ENCODE data around the gene CBX7. TPM values are rescaled to one million over a fixed set of nuclear protein-coding genes. Genes with fewer than 3 reads are reported as not detected.

Gene CBX7
- total and polyA plus RNA-seq, 2 of the 8 experiments (the other 6 are each of a cell fraction or from before 2014, with no cell fraction given) = 6.9 to 8.7 TPM

DNA sequence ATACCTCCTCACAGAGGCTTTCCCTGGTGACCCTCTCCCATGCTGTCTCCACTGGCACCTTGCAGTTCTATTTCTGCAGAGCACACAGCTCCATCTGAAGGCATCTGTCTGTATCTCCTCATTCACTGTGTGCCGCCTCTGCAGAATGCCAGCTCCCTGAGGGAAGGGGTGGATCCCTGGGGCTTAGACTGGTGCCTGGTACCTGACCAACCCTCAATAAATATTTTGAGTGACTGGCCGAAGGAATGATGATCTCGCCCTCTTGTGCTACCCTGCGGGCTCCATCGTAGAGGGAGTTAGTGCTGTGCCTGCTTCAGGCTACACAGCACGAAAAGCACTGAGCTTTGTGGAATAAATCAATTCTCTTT, 1.6 kb downstream of the CBX7 start:
- H3K9ac ChIP-seq (replicated peaks in 1 of 4; ENCODE audit: extremely low read depth in 1 of 4, low read depth in 3 of 4, low read length in 3 of 4) = no peak overlapping the region
- H3K79me1 ChIP-seq (ENCODE audit: low read depth, low read length) = no peaks in the 10 kb centered on the region; the same call in 1 of the 2 replicates
- no peak for DNase-seq (ENCODE audit: low read depth in 1 of 2, low spot score in 2 of 2)
- no peak overlapping the region for H3K4ac ChIP-seq (replicated peaks; ENCODE audit: insufficient read length, low read depth, low read length)
- no peak overlapping the region for H3K23ac ChIP-seq (ENCODE audit: insufficient read length)
- H3K56ac ChIP-seq (replicated peaks; ENCODE audit: insufficient read length, low read depth, low read length) = no peak overlapping the region
- FAIRE-seq = no peak
- H3K14ac ChIP-seq (ENCODE audit: insufficient read length) = no peak overlapping the region
- no peaks in the 10 kb centered on the region for H3K36me3 ChIP-seq (ENCODE audit: control insufficient read depth in 2 of 4, insufficient read depth in 4 of 4, low read length in 3 of 4)
- no peak overlapping the region for H3K18ac ChIP-seq (ENCODE audit: extremely low read depth, low read length)
- H2AFZ ChIP-seq (ENCODE audit: low read length) = no peak overlapping the region
- H2AK5ac ChIP-seq (ENCODE audit: low read depth, low read length) = 0 out of 2 replicates have a peak overlapping the region, but pooled peaks have one; percentile 31
- peaks cover 0 to 18% (median 13%) of the 10 kb centered on the region in 4 experiments; a peak in 6 of 7 replicates for H3K27me3 ChIP-seq (replicated peaks in 1 of 4; ENCODE audit: control insufficient read depth in 3 of 4, extremely low read depth in 1 of 4, insufficient read depth in 3 of 4, low read length in 3 of 4)
- H3K27ac ChIP-seq (ENCODE audit: low read depth, low read length) = no peak overlapping the region
- peak overlapping the region; percentile 72 for H2BK15ac ChIP-seq (ENCODE audit: low read length)
- H2BK20ac ChIP-seq (ENCODE audit: low read length) = no peak overlapping the region
- H4K8ac ChIP-seq (ENCODE audit: extremely low read depth, insufficient read depth, low read length) = no peak overlapping the region
- peaks cover 4 to 32% (median 22%) of the 10 kb centered on the region in 4 experiments for H3K4me1 ChIP-seq (replicated peaks in 1 of 4; ENCODE audit: control insufficient read depth in 3 of 4, insufficient read depth in 4 of 4, low read length in 3 of 4)
- H3K9me3 ChIP-seq (ENCODE audit: insufficient read depth in 2 of 2, low read depth in 1 of 2, low read length in 1 of 2) = no peaks in the 10 kb centered on the region
- H2BK120ac ChIP-seq (replicated peaks; ENCODE audit: low read depth, low read length) = no peak overlapping the region
- WGBS, 2 experiments (ENCODE audit: extremely low coverage in 1 of 2, insufficient coverage in 1 of 2, insufficient read length in 1 of 2, insufficient replicate concordance in 2 of 2, low coverage in 1 of 2, low lambda C conversion rate in 2 of 2, missing lambda C conversion rate in 1 of 2) = 92% methylated on average over 6 of the region's 6 CpGs; no CpG with 5 or more reads in 1 of the 2 experiments
- no peaks in the 10 kb centered on the region for H3K79me2 ChIP-seq (ENCODE audit: control insufficient read depth in 1 of 2, insufficient read depth in 2 of 2, low read length in 2 of 2)
- H4K91ac ChIP-seq (replicated peaks; ENCODE audit: insufficient read length, low read length) = no peak overlapping the region
- H2BK5ac ChIP-seq (ENCODE audit: low read depth, low read length) = no peak overlapping the region
- peaks cover 13% of the 10 kb centered on the region for H3K23me2 ChIP-seq (ENCODE audit: low read depth, low read length)
- no peak overlapping the region for H3K4me2 ChIP-seq (ENCODE audit: insufficient read depth in 1 of 2, low read depth in 2 of 2, low read length in 2 of 2)
- no peaks in the 10 kb centered on the region for H4K20me1 ChIP-seq (replicated peaks in 1 of 2; ENCODE audit: control insufficient read depth in 1 of 2, insufficient read depth in 2 of 2, low read length in 2 of 2)
- CTCF ChIA-PET (ENCODE audit: partially characterized antibody) = interaction anchor here (0.6 to 2.6 kb wide), 14 partner anchors 17 to 333 kb away, joined by 3 to 10 read pairs (median 4); no protein-coding TSS in a partner anchor
- no peak overlapping the region; the same call in 1 of the 2 replicates for H2BK12ac ChIP-seq (ENCODE audit: low read depth, low read length)
- POLR2A ChIA-PET (ENCODE audit: partially characterized antibody) = interaction anchor here (0.7 to 1.2 kb wide), 4 partner anchors 15 to 198 kb away, joined by 3 read pairs; no protein-coding TSS in a partner anchor
- no peak overlapping the region for H3K4me3 ChIP-seq (ENCODE audit: extremely low read depth in 1 of 4, insufficient read depth in 2 of 4, low read depth in 3 of 4, low read length in 4 of 4)
- no peak overlapping the region for H4K5ac ChIP-seq (ENCODE audit: insufficient read length, low read depth, low read length)
- no peak for TF ChIP-seq SIX5 (IDR thresholded peaks at IDR 0.05; ENCODE audit: low read depth, low read length)
